Stimulated activated CD4-positive, alpha-beta T cell treated with anti-CD3 and anti-CD28 coated beads, Interleukin-1b, Interleukin-23, amount 100 ng/mL, for 4 hours (primary cell): ENCODE results near the gene CLNK.

ENCODE experiments used
- DNase-seq, 2 donors: peaks; one replicate each; pipeline ENCODE4 v3.0.0-alpha.2; 2020; ENCODE audit warnings: low read depth in 2 of 2

The CLNK gene, protein sequence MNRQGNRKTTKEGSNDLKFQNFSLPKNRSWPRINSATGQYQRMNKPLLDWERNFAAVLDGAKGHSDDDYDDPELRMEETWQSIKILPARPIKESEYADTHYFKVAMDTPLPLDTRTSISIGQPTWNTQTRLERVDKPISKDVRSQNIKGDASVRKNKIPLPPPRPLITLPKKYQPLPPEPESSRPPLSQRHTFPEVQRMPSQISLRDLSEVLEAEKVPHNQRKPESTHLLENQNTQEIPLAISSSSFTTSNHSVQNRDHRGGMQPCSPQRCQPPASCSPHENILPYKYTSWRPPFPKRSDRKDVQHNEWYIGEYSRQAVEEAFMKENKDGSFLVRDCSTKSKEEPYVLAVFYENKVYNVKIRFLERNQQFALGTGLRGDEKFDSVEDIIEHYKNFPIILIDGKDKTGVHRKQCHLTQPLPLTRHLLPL

DNA sequence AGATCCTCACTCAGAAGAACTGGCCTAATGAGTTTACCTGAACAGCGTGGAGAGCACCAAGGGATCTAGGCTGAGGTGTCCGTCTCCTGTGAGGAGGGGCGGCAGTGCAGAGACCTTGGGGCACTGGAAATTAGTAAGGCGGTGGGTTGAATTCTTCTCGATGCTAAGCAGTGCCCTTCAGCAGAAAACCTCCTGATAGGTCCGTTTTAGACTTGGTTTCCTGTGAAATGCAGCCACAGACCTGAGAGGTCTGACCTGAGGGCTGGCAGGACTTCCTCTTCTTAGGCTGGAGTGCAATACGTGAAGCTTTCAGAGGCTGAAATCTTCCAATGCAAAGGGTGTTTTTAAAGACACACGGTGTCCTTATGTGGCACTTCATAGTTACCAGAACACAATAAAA is at the start of gene CLNK:
TSS of gene CLNK (minus strand) at position 138 of the 400 bp plus-strand sequence. CDS start 16,899 bp downstream, outside the sequence.
- no peak for DNase-seq

DNA sequence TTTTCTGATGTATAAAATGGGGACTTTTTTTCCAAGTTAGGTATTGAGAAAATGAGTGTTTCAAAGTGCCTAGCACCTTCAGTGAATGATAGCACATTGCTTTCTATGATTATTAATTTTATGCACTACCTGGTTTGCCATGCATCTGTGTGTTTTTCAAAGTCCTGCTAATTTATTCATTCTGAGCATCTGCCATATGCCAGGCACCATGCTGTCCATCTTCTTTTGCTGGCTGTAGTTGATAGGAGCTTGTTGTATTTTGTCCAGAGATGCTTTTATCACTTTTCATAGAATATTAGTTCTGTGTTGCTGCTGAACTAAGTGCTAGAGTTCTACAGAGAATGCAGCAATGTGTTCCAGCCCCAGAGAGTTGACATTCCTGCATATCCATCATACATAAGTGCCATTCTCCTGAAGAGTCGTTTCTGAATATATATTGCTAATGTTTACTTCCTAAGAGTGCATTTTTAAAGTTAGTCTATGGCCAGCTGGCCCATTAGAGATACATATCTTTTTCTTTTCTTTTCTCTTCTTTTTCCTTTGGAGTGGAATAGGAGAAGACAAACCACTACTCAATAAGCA is 49.0 kb upstream of the CLNK start:
- no peak for DNase-seq

GRCh38 chr4:10732914-10733415 is 48.4 kb upstream of the CLNK start:
- no peak for DNase-seq

- no peak for DNase-seq
Observed at GRCh38 chr4:10732235-10732913, 47.8 kb upstream of the CLNK start.

GRCh38 chr4:10731690-10732089 is 47.1 kb upstream of the CLNK start:
- no peak for DNase-seq

- no peak for DNase-seq
Observed at GRCh38 chr4:10731162-10731561, 46.6 kb upstream of the CLNK start.

GRCh38 chr4:10730590-10730989 is 46.0 kb upstream of the CLNK start:
- no peak for DNase-seq

DNA sequence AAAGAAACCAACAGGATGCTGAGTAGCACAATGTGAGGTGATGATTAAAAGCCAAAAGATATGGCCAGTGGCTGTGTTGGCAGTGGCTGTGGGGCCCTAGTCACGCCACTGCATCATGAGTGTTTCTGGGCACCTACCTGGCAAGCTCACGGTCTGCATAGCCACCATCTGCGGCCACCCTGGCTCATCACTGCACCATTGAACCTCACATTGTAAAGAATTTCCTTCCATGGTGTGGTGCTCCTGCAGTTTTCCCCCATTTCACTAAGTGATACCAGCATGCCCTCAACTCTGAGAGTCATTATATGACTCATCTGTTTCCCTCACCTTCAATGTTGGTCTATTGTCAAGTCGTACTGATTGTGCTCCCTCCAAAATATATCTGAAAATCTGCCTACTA is 45.5 kb upstream of the CLNK start:
- no peak for DNase-seq

DNA sequence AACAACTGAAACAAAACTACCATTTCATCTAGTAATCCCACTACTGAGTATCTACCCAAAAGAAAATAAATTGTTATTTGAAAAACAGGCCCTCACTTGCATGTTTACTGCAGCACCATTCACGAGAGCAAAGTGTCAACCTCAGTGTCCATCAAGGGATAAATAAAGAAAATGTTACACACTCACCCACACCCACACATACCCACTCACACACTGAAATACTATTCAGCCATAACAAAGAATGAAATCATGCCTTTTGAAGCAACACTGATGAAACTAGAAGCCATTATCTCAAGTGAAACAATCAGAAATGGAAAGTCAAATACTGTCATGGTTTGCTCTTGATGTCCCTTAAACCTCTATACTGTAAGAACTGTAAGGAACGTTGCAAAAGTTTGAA is 44.8 kb upstream of the CLNK start:
- DNase-seq = no peak

DNA sequence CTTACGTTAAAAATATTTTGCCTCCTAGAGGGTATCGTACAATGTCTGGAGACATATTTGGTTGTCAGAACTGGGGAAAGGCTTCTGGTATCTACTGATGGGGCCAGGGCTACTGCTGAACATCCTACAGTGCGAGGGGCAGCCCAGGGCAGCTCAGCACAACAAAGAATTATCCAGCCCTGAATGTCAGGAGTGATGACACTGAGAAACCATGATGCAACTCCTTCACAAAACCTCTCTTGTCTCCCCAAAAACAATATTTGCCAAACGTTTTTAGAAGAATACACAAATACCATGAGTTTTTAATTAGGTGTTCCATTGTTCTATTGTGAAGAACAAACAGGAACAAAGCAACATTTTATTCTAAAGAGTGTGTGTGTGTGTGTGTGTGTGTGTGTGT is 43.4 kb upstream of the CLNK start:
- no peak for DNase-seq

GRCh38 chr4:10727140-10727880 is 42.7 kb upstream of the CLNK start:
- no peak for DNase-seq

GRCh38 chr4:10722957-10723356 is 38.4 kb upstream of the CLNK start:
- no peak for DNase-seq

DNA sequence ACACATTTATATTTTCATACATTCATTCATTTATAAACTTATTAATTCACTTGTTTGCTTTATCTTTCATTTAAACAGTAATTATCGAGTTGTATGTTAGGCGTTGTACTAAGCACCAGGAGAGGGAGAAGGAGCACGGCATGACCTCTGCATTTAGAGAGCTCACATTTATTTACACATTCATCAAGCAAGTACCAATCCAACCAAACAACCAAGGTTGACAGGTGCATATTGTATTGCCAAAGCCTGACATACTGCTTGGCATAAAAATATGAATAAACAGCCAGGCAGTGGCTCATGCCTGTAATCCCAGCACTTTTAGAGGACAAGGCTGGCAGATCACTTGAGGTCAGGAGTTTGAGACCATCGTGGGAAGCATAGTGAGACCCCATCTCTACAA is 37.0 kb upstream of the CLNK start:
- DNase-seq = no peak

DNA sequence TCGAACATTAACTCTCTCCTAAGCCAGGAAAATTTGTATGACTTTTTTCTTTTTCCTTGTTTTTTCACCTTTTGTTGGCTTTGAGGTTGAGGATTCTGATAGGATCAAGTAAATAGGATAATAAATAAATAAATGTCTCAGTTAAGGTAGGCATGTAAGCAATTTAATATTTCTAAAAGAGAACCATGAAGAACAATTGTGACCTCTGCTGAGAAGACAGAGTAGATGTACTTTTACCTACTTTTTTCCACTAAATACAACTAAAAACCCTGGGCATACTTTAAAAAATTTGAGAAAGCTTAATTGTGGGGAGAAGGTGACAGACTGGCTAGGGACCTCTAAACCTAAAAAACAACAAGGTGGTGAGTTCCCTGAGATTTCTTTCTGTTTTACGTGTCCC is 31.6 kb upstream of the CLNK start:
- DNase-seq = no peak

DNA sequence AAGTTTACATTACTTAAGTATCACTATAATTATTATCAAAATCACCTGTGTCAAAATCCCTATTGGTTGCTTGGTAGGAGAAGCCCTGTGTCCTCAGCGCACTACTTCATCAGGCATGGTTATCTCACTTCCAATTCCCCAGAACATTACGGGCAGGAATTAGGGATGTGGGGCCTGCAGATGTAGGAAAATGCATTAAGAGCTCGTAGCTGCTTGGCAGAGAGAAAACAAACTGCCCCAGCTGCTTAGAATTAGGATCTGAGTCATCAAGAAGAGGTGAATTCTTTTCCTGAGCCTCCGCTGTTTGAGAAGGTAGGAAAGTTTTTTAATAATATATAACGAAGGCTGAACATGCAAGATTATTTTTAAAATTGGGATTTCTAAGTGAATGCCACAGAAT is 31.1 kb upstream of the CLNK start:
- DNase-seq = no peak

- no peak for DNase-seq
Observed at GRCh38 chr4:10715135-10715534, 30.6 kb upstream of the CLNK start.

GRCh38 chr4:10713591-10713990 is 29.0 kb upstream of the CLNK start:
- no peak for DNase-seq

DNA sequence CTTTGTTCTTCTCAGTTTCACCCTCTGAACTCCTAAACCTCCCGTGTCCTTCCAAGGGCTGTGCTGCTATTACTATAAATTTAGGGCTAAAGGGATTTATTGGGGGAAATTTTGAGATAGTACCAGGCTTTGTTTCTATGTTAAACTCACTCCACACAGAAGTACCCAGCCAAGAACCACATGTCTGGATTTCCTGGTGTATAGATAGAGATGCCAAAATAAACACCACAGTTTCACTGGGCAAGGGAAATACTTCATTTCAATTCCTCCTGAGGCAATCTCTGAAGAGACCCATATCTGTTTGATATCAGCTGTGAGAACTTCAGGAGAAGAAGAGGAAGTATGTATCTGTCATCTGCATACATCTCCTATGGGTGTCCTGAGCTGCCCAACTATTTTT is 21.7 kb upstream of the CLNK start:
- no peak for DNase-seq

DNA sequence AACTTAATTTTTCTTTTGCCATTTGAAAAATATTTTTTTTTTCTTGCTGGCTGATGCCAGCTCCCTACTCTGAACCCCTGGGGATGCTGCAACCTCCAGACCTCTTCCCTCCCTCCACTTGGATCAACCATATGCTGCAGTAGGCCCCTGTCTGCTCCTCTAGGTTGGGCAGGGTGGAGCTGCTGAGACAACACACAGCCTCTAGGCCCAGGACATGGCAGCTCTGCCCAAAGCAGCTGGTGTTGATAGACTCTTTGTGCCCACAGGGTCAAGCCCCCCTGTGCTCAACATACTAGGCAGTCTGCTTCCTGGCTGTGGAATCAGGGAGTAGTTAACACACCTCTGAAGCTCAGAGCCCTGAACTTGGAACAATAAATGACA is 19.9 kb upstream of the CLNK start:
- DNase-seq = no peak

GRCh38 chr4:10703766-10704429 is 19.3 kb upstream of the CLNK start:
- no peak for DNase-seq

DNA sequence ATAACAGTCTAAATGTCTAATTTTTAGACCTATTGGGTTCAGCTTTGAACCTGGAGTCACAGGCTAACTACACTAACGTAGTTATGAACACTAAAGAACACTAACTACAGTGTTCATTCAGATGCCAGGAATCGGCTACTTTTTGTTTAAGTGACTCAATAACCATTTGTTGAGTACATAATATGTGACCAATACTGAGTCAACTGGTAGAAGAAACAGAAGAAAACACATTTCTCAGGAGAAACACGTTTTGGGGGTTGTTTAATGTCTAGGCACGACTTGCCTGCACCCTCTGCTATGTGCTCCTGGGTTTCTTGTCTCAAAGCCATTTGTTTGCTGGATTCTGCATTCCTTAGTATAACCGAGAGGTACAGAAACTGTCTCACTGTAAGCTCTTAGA is 18.6 kb upstream of the CLNK start:
- DNase-seq = no peak
